Mucosa of rectum (tissue), 2 donors: ENCODE measurements around the gene ANO5.

Experiments used
- H3K27ac ChIP-seq, 2 donors: one replicate each; pipeline ENCODE4 v1.7.0; 2013; ENCODE audit warnings: inconsistent platforms in 2 of 2, low read depth in 2 of 2, low read length in 2 of 2
- H3K27me3 ChIP-seq, 2 donors: one replicate each; pipeline ENCODE4 v1.7.0; 2013; ENCODE audit warnings: low read length in 2 of 2; ENCODE audit not compliant: control insufficient read depth in 2 of 2, insufficient read depth in 2 of 2
- H3K36me3 ChIP-seq, 2 donors: one replicate each; pipeline ENCODE4 v1.7.0; 2013; ENCODE audit warnings: low read length in 2 of 2; ENCODE audit not compliant: control insufficient read depth in 2 of 2, insufficient read depth in 2 of 2
- H3K4me1 ChIP-seq, 2 donors: one replicate each; pipeline ENCODE4 v1.7.0; 2013; ENCODE audit warnings: low read length in 2 of 2, mild to moderate bottlenecking in 1 of 2; ENCODE audit not compliant: control insufficient read depth in 2 of 2, insufficient read depth in 2 of 2
- H3K4me3 ChIP-seq, 2 donors: one replicate each; pipeline ENCODE4 v1.7.0; 2013; ENCODE audit warnings: low read length in 2 of 2
- H3K9ac ChIP-seq, 2 donors: one replicate each; pipeline ENCODE4 v1.7.0; 2013; ENCODE audit warnings: low read length in 2 of 2, low read depth in 1 of 2, mild to moderate bottlenecking in 1 of 2
- H3K9me3 ChIP-seq, 2 donors: one replicate each; pipeline ENCODE4 v1.7.0; 2013; ENCODE audit warnings: low read length in 2 of 2; ENCODE audit not compliant: control insufficient read depth in 2 of 2
- donor health status: healthy.
- donor health status: Normal muscosa, but diverticular disease.

The ANO5 gene

DNA sequence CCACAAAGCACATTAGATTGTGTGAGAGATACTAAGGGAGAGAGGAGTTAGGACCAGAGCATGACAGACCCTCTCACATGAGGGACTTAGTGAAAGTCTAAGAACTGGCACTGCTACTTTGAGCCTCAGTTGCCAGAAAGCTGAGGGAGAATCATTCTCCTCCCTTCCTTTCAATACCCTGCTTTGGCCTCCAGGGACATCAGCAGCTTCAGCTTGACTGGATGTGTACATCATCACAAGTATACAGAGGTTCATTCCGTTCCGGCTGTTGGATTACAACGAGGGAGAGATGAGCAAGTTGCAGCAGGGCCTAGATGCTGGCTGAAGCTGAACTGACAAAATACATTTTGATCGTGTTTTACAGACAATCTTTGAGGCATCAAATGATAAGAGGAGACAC lies 15.7 kb upstream of the ANO5 start:
- Histone ChIP-seq H3K4me1 (no peaks in the 10 kb centered on the region), H3K27me3 (no peaks in the 10 kb centered on the region), H3K27ac (no peak overlapping the region), H3K4me3 (no peak overlapping the region), H3K9me3 (no peaks in the 10 kb centered on the region), H3K36me3 (no peaks in the 10 kb centered on the region), H3K9ac (no peak overlapping the region)

DNA sequence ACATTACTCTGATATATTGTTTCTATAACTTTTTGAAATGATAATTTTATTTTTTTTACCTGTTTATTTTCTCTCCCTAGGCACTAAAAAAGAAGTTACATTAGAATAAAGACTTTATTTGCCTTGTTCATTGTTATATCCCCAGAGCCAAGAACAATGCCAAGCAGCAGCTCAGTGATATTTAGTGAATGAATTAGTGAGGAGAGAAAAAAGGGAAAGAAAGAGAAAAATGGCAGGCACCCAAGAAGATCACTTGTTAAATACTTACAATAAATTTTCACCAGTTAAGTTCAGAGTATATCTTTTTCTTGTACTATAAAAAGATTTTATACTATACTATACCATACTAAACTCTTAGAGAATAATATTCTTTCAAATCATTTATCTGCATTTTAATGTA lies 13.3 kb upstream of the ANO5 start:
- Histone ChIP-seq H3K9ac (no peak overlapping the region), H3K27ac (no peak overlapping the region), H3K27me3 (no peaks in the 10 kb centered on the region), H3K4me3 (no peak overlapping the region), H3K9me3 (no peaks in the 10 kb centered on the region), H3K4me1 (no peaks in the 10 kb centered on the region), H3K36me3 (no peaks in the 10 kb centered on the region)

DNA sequence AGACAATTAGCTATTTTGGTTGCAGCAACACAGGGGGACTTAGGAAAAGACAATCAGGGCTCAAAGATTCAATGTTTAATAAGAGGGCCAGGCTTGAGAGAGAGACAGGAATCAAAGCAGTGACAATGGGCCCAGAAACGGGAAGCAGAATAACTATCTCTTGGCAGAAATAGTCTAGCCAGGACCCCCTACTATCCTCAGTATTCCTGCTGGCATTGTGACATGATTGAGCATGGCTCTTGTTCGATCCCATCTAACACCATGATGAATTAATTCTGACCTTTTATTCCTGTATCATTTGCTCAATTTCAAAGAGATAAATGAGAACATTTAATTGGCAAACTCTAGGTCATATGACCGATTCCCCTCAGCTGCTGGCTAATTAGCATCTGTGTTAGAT lies 12.8 kb upstream of the ANO5 start:
- H3K27ac ChIP-seq: no peak overlapping the region
- H3K36me3 ChIP-seq: no peaks in the 10 kb centered on the region
- no peaks in the 10 kb centered on the region for H3K27me3 ChIP-seq
- no peaks in the 10 kb centered on the region for H3K4me1 ChIP-seq
- no peaks in the 10 kb centered on the region for H3K9me3 ChIP-seq
- no peak overlapping the region for H3K9ac ChIP-seq
- no peak overlapping the region for H3K4me3 ChIP-seq

DNA sequence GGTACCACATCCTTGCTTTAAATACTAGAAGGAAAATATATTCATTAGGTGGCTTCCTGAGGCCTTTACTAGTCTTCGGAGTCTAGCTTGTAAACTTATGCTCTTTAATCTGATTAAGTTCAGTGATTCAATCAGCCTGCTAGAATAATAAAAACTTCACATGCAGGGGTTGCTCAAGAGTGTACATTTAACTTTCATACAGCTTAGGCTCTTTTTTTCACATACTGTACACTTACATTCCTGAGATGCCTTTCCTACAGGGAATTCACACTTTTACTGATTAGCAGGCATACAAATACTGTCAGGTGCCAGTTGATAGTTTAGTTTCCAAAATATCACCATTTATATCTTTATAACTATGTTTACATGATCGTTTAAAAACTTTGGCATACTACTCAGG lies 3.2 kb upstream of the ANO5 start:
- H3K27me3 ChIP-seq: peaks cover 0 to 2% of the 10 kb centered on the region in 2 donors
- H3K27ac ChIP-seq: no peak overlapping the region
- H3K36me3 ChIP-seq: no peaks in the 10 kb centered on the region
- no peaks in the 10 kb centered on the region for H3K9me3 ChIP-seq
- H3K9ac ChIP-seq: no peak overlapping the region
- H3K4me3 ChIP-seq: no peak overlapping the region
- H3K4me1 ChIP-seq: peaks cover 6% of the 10 kb centered on the region in 2 donors

DNA sequence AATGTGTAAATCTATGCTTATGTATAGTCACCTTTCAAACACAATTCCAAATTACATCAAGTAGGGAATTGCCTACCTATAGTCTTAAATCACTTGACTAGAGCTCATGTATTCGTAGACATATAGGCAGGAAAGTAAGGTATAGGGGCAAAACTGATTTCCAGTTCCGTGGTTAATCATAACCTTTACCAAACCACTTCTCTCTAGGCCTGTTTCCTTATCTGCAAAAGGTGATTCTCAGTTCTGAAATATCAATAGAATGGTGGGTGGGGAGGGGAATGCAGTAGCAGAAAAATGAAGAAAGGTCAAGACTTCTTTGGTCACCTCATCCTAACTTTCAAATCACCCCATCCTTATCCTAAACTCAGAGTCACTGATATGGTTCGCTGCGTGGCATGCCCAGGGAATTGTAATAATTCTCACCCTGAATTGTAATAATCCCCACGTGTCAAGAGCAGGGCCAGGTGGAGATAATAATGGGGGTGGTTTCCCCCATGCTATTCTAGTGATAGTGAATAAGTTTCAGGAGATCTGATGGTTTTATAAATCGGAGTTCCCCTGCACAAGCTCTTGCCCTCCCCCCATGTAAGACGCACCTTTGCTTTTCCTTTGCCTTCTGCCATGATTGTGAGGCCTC lies 1.9 kb upstream of the ANO5 start:
- Histone ChIP-seq H3K36me3 (no peaks in the 10 kb centered on the region), H3K4me3 (no peak overlapping the region)

DNA sequence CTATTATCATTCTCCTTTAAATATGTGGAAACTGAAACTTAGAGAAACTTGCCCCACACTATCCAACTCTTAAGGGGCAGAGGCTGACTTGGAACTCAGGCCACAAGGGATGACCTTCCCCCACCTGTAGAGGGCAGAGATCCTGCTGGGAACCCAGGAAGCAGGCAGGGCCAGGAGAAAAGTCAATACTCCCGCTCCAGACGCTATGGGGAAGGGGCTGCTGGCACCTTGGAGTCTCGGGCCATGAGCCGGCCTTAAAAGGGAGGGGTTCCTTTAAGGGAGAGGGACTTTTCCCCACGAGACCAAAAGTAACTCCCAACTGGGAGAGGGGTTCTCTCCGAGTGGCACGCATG lies 620 bp upstream of the ANO5 start:
- H3K4me1 ChIP-seq: peaks cover 6% of the 10 kb centered on the region in 2 donors
- H3K9me3 ChIP-seq: no peaks in the 10 kb centered on the region
- H3K9ac ChIP-seq: peak overlapping the region; percentile 66 to 89
- peaks cover 0 to 2% of the 10 kb centered on the region in 2 donors for H3K27me3 ChIP-seq
- H3K36me3 ChIP-seq: no peaks in the 10 kb centered on the region
- peak overlapping the region; percentile 73 to 90 for H3K4me3 ChIP-seq
- peak overlapping the region; percentile 28 to 66 for H3K27ac ChIP-seq

More for the DNA sequence above, 1.9 kb upstream of the ANO5 start:
- peaks cover 6% of the 10 kb centered on the region in 2 donors for H3K4me1 ChIP-seq
- H3K27me3 ChIP-seq: peaks cover 0 to 2% of the 10 kb centered on the region in 2 donors
- no peak overlapping the region for H3K9ac ChIP-seq
- H3K27ac ChIP-seq: no peak overlapping the region
- no peaks in the 10 kb centered on the region for H3K9me3 ChIP-seq

DNA sequence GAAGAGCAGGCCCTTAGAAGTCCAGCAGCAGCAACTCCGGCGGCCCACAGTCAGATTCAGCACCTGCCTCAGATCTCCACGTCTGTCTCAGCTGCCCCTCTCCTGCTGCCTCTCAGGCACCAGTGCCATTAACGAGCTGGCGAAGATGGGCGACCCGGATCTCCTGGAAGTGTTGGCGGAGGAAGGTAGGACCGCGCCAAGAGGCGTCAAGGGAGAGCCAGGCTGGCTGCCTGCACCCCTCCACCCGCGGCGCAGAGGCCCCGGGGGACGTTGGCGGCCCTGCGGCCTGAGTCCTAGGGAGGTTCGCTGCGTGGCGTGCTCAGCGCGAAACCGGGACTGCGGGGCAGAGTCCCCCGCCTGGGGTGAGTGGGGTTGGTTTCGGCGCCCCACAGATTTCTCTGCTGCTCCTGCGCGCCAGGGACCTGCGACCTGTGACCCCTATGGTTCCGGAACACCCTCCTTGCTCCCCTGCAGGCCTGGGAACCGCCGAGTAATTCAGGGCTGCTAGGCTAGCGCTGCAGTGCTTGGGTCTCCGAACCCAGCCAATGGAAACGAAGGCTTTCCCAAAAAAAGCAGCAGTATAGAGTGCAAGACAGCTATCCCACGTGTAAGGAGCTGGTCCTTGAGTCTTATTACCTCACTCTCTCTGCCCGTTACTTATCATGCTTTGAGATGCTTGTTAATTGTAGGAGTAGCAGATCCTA lies 615 bp downstream of the ANO5 start:
- Histone ChIP-seq H3K36me3 (no peaks in the 10 kb centered on the region), H3K27ac (peak overlapping the region; percentile 16 to 28), H3K9me3 (no peaks in the 10 kb centered on the region), H3K9ac (peak overlapping the region; percentile 10 to 89), H3K27me3 (peaks cover 0 to 2% of the 10 kb centered on the region in 2 donors), H3K4me3 (peak overlapping the region; percentile 73 to 90), H3K4me1 (peaks cover 6% of the 10 kb centered on the region in 2 donors)

DNA sequence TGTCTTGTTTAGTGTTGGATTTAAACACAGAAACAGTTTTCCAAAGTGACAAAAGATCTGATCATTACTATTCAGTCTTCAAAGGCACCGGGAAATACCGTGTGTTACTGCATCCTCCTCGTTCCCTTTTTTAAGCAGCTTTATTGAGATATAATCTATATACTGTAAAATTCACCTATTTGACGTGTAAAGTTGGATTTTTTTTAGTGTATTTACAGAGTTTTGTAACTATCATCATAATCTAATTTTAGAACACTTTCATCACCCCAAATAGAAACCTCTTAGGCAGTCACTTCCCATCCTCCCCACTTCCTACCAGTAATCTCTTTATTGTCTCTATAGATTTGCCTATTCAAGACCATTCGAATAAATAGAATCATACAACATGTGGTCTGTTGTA lies 1.4 kb downstream of the ANO5 start:
- peaks cover 0 to 2% of the 10 kb centered on the region in 2 donors for H3K27me3 ChIP-seq
- H3K4me3 ChIP-seq: peak overlapping the region; percentile 73 to 90
- H3K27ac ChIP-seq: no peak overlapping the region
- H3K9ac ChIP-seq: no peak overlapping the region
- no peaks in the 10 kb centered on the region for H3K9me3 ChIP-seq
- no peaks in the 10 kb centered on the region for H3K36me3 ChIP-seq
- peaks cover 6% of the 10 kb centered on the region in 2 donors for H3K4me1 ChIP-seq

DNA sequence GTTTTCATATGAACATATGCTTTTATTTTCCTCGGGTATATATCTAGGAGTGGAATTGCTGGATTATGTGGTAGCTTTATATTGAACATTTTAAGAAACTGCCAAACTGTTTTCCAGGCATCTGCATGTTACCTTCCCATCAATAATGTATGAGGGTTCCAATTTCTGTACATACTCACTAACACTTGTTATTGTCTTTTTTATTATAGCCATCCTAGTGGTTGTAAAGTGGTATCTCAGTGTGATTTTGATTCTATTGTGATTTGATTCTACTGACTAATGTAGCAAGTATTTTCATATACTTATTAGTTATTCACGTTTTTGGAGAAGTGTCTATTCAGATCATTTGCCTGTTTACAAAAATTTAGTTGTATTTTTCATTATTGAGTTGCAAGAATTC lies 2.0 kb downstream of the ANO5 start:
- H3K27ac ChIP-seq: no peak overlapping the region
- H3K36me3 ChIP-seq: no peaks in the 10 kb centered on the region
- no peak overlapping the region for H3K4me3 ChIP-seq
- H3K4me1 ChIP-seq: peaks cover 6% of the 10 kb centered on the region in 2 donors
- H3K27me3 ChIP-seq: peaks cover 0 to 2% of the 10 kb centered on the region in 2 donors
- H3K9ac ChIP-seq: no peak overlapping the region
- no peaks in the 10 kb centered on the region for H3K9me3 ChIP-seq

DNA sequence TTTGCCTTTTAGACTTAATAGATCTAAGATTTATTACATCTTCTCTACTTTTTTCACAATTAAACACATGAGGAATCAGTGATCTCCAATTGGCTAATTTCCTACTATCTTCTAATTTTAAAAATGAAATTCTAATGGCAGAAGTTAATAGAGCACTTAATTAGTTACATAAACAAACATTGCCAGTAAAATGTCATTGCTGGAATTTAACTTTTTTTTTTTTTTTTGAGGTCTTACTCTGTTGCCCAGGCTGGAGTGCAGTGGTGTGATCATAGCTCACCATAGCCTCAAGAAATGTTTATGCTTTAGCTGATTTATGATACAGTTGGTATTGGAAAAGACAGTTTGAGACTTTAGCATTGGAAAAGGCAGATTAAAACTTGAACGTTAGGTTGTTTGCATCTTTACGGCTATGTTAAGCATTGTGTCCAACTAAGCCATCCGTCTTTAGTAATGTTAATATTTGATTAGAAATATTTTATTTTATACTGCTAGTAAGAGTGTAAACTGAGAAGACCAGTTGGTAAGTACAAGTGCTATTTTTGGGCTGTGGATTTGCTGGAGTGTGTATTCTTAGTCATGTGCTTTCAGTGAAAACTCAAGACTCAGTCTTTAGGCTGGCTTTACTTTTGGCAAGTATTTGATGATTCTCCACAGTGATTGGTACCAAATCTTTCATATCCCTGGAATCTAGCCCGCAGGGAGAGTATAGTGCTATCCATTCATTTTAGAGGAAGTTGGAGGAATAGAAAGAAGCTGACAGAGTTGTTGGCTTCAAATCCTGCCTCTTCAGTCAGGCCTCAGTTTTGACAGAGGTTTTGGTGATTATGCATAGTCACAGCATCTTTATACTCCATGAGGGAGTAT lies 4.5 kb downstream of the ANO5 start:
- H3K4me1 ChIP-seq: peaks cover 6% of the 10 kb centered on the region in 2 donors
- H3K4me3 ChIP-seq: no peak overlapping the region
- H3K9me3 ChIP-seq: no peaks in the 10 kb centered on the region
- H3K27me3 ChIP-seq: peaks cover 0 to 2% of the 10 kb centered on the region in 2 donors
- H3K36me3 ChIP-seq: no peaks in the 10 kb centered on the region
- no peak overlapping the region for H3K27ac ChIP-seq
- H3K9ac ChIP-seq: no peak overlapping the region
